BJ (cell line): Measurements from ENCODE around the gene XXYLT1. TPM values are rescaled to one million over a fixed set of nuclear protein-coding genes. Genes with fewer than 3 reads are reported as not detected.
"Not testable (repeated sequence)": the region's sequence is repeated elsewhere in the genome, so short reads cannot be mapped to it uniquely, and the experiment has no call there.

Experiments used
- CTCF ChIA-PET: fragments of 350-600 bp; formaldehyde crosslinking; extraction: SDS; loops from one replicate; lab custom pipeline; 2021; ENCODE audit warnings: antibody characterized with exemption, inconsistent platforms; lab: Yijun Ruan, JAX
- POLR2A ChIA-PET: fragments of 300-600 bp; sonication (Branson Sonifier 250); formaldehyde crosslinking; extraction: SDS; loops from one replicate; lab custom pipeline; 2021; ENCODE audit warnings: antibody characterized with exemption; lab: Charles Lee
- DNase-seq: peaks from one replicate; pipeline ENCODE4 v3.0.0-alpha.2; 2011; ENCODE audit warnings: low read depth
- H3K27me3 ChIP-seq: 2 replicates; pipeline ENCODE4 v1.6.0; 2011; ENCODE audit warnings: low read length; ENCODE audit not compliant: control insufficient read depth, insufficient read depth
- H3K36me3 ChIP-seq: 2 replicates; pipeline ENCODE4 v1.5.1; 2011; ENCODE audit warnings: low read length; ENCODE audit not compliant: control insufficient read depth, insufficient read depth
- H3K4me3 ChIP-seq: 2 replicates; pipeline ENCODE4 v1.5.1; 2011; ENCODE audit warnings: low read depth, mild to moderate bottlenecking, control low read depth, low read length
- polyA plus RNA-seq: library from polyadenylated mRNA; depleted of rRNA; stranded (reverse); fragments of >200 nt; gene quantifications from 2 replicates; pipeline ENCODE4 v1.2.3, GENCODE V29; 2011
- TF ChIP-seq, protein P1 (sequence below): IDR thresholded peaks from 2 replicates; pipeline ENCODE4 v1.5.1; 2011; ENCODE audit warnings: low read depth, mild to moderate bottlenecking, control low read depth, inconsistent platforms, low read length, moderate library complexity; ENCODE audit not compliant: insufficient read depth

Gene XXYLT1
- polyA plus RNA-seq, 1 experiment = 33.5 TPM

DNA sequence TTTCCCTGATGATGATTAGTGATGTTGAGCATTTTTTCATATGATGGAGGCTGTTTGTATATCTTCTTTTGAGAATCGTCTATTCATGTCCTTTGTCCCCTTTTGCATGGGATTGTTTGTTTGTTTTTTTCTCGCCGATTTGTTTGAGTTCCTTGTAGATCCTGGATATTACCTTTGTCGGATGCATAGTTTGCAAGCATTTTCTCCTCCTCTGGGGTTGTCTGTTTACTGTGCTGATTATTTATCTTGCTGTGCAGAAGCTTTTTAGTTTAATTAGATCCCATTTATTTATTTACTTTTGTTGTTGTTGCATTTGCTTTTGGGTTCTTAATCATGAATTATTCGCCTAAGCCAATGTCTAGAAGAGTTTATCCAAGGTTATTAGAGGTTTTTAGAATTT, 232.8 kb downstream of the XXYLT1 start:
- CTCF ChIA-PET = no interaction called here
- peaks cover 2% of the 10 kb centered on the region; the same call in 1 of the 2 replicates for H3K27me3 ChIP-seq
- no peak overlapping the region for H3K4me3 ChIP-seq
- POLR2A ChIA-PET = no interaction called here
- H3K36me3 ChIP-seq = no peaks in the 10 kb centered on the region
- DNase-seq = no peak
- TF ChIP-seq, protein P1, sequence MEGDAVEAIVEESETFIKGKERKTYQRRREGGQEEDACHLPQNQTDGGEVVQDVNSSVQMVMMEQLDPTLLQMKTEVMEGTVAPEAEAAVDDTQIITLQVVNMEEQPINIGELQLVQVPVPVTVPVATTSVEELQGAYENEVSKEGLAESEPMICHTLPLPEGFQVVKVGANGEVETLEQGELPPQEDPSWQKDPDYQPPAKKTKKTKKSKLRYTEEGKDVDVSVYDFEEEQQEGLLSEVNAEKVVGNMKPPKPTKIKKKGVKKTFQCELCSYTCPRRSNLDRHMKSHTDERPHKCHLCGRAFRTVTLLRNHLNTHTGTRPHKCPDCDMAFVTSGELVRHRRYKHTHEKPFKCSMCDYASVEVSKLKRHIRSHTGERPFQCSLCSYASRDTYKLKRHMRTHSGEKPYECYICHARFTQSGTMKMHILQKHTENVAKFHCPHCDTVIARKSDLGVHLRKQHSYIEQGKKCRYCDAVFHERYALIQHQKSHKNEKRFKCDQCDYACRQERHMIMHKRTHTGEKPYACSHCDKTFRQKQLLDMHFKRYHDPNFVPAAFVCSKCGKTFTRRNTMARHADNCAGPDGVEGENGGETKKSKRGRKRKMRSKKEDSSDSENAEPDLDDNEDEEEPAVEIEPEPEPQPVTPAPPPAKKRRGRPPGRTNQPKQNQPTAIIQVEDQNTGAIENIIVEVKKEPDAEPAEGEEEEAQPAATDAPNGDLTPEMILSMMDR = no peak

DNA sequence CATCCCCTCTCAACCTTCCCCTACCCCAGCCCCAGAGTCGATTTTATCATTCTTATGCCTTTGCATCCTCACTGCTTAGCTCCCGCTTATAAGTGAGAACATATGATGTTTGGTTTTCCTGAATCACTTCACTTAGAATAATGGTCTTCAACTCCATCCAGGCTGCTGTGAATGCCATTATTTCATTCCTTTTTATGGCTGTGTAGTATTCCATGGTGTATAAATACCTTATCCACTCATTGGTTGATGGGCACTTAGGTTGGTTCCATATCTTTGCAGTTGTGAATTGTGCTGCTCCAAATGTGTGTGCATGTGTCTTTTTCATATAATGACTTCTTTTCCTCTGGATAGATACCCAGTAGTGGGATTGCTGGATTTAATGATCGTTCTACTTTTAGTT, 233.4 kb downstream of the XXYLT1 start:
- H3K36me3 ChIP-seq, H3K27me3 ChIP-seq, POLR2A ChIA-PET, CTCF ChIA-PET, H3K4me3 ChIP-seq, DNase-seq: not testable (repeated sequence)

DNA sequence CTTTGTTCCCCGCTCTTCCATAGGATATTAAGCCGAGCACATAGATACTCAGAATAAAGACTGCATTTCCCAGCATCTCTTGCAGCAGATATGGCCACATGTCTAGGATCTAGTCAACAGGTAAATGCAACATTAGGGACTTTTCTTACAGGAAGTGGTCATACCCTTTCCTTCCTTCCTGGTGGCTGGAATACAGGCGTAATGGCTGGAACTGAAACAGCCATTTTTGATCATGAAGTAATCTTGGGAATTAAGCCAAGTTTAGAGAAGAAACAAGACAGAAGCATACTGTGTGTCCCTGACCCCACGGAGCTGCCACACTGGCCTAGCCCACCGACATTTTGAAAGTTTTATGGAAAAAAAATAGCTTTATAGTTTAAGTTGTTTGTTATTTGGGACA, 234.0 kb downstream of the XXYLT1 start:
- CTCF ChIA-PET = no interaction called here
- TF ChIP-seq, protein P1 = no peak
- no peak for DNase-seq
- POLR2A ChIA-PET = no interaction called here
- Histone ChIP-seq H3K36me3 (no peaks in the 10 kb centered on the region), H3K4me3 (no peak overlapping the region), H3K27me3 (peaks cover 2% of the 10 kb centered on the region; the same call in 1 of the 2 replicates)

DNA sequence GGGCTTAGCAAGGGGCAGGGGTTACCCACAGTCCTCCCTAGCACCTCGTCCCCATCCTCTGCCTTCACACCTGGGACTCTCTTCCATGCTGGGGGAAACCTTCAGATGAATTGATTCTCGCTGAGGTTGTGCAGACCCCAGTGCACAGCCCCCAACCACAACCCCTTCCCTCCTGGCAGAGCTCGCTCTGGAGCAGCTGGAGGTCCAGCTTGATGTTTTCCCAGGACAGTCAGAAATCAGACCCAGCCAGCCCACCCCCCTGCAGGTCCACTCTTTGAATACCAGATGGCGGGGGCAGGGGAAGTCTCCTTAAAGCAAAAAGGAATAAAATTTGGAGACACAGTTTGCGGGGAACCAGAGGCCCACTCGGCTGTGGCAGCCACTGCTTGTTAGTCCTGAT, 234.4 kb downstream of the XXYLT1 start:
- Histone ChIP-seq H3K36me3 (no peaks in the 10 kb centered on the region), H3K27me3 (peaks cover 2% of the 10 kb centered on the region; the same call in 1 of the 2 replicates), H3K4me3 (no peak overlapping the region)
- CTCF ChIA-PET = no interaction called here
- POLR2A ChIA-PET = no interaction called here
- TF ChIP-seq, protein P1 = no peak
- no peak for DNase-seq

DNA sequence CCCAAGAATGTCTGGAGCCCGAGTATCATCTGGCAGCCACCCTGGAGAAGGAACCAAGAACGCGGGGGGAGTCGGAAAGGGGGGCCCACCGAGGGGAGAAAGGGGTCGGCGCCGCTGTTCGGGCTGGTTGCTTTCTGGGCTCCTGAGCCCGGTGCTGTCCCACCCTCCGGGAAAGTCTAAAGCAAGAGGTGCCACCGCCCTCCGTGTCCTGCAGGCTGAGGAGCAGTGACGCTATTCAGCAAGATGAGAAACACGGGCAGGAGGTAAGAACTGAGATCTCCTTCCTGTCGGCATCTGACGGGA, 234.8 kb downstream of the XXYLT1 start:
- H3K36me3 ChIP-seq = no peaks in the 10 kb centered on the region
- H3K27me3 ChIP-seq = peaks cover 2% of the 10 kb centered on the region; the same call in 1 of the 2 replicates
- TF ChIP-seq, protein P1 = no peak
- POLR2A ChIA-PET = no interaction called here
- CTCF ChIA-PET = no interaction called here
- no peak overlapping the region for H3K4me3 ChIP-seq
- DNase-seq = no peak

DNA sequence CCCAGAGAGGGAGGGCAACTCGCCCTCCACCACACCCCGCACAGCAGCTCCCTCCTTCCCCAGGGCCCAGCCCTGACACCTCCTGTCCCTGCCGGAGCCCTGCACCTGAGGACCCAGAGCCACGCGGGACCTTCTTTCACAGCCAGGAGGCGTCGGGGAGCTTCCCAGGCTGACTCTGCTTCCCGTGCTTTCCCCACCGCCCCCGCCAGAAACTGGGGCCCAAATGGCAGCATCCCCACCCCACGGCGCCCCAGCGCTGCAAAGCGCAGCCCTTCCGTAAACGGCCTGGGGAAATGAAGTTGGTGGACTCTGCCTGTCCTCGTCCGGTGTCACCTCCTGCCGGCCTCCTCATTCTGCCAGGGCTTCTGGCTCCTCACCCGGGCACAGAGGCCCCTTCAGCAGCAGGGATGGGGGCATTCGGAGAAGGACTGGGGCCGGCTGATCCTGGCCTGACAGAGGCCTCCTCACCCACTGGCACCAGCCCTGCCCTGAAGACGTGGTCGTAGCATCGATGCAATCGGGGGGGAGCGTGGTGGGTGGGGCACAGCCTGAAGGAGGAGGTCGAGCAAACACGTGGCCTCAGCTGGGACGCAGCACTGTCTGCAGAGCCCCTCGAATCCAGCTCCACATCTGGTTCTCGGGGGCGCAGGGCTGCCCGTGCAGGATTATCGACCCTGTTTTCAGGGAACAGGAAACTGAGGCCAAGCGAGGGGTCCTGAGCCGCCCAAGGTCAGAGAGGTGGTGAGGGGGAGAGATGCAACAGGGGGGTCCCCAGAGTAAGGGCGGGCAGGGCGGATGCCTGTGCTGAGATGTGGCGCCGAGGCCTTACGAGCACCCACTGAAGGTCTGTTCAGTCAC, 235.4 kb downstream of the XXYLT1 start:
- Histone ChIP-seq H3K27me3 (peaks cover 2% of the 10 kb centered on the region; the same call in 1 of the 2 replicates), H3K36me3 (no peaks in the 10 kb centered on the region), H3K4me3 (no peak overlapping the region)
- DNase-seq = no peak
- ChIA-PET POLR2A (no interaction called here), CTCF (no interaction called here)
- TF ChIP-seq, protein P1 = peak; percentile 25
